SK-N-SH (cell line): Measurements from ENCODE around the gene STS. TPM values are rescaled to one million over a fixed set of nuclear protein-coding genes. Genes with fewer than 3 reads are reported as not detected.

Source experiments
- polyA plus RNA-seq, 3 experiments: library from polyadenylated mRNA; depleted of rRNA; stranded (reverse); fragments of >200 nt; gene quantifications; 2 replicates each; pipeline ENCODE4 v1.2.3, GENCODE V29; 2012
- small RNA-seq, 7 experiments: library from RNA; depleted of rRNA; stranded (forward); fragments of <200 nt; gene quantifications; one replicate each; pipeline ENCODE3, GENCODE V24; 2012

STS gene
- polyA plus RNA-seq, 1 of the 3 experiments (the other 2 are of a cell fraction) = 1.1 TPM

Small RNAs within 50 kb of the gene (small RNA-seq; reads per million reads assigned to genes)
- 0 to 0.96 (median 0) reads per million in 7 experiments for gene MIR4767

Other genes starting within 250 kb of the STS start
- 23.0 and 23.2 TPM in 2 replicates for gene PUDP, start 441 bp downstream of the STS start, polyA plus RNA-seq (2012; rRNA removed)